ENCODE results near the gene CORT. TPM values are rescaled to one million over a fixed set of nuclear protein-coding genes. Genes with fewer than 3 reads are reported as not detected.

Gene CORT
- total RNA-seq, 1 donor from 2014 or later: not detected

GRCh38 chr1:10428984-10429383, 20.8 kb upstream of the CORT start:
- no peak for ATAC-seq
- Histone ChIP-seq H3K9me3 (no peaks in the 10 kb centered on the region), H3K4me3 (no peak overlapping the region), H3K4me1 (peaks cover 17% of the 10 kb centered on the region), H3K27me3 (ENCODE audit: low read depth) (no peaks in the 10 kb centered on the region), H3K36me3 (no peaks in the 10 kb centered on the region), H3K27ac (no peak overlapping the region)
- DNase-seq: no peak
- intact Hi-C loops (cut with DNase I): loop anchor here (10.0 kb wide), 1 partner anchor 54 kb away; no protein-coding TSS in a partner anchor
- TF ChIP-seq, protein P1, sequence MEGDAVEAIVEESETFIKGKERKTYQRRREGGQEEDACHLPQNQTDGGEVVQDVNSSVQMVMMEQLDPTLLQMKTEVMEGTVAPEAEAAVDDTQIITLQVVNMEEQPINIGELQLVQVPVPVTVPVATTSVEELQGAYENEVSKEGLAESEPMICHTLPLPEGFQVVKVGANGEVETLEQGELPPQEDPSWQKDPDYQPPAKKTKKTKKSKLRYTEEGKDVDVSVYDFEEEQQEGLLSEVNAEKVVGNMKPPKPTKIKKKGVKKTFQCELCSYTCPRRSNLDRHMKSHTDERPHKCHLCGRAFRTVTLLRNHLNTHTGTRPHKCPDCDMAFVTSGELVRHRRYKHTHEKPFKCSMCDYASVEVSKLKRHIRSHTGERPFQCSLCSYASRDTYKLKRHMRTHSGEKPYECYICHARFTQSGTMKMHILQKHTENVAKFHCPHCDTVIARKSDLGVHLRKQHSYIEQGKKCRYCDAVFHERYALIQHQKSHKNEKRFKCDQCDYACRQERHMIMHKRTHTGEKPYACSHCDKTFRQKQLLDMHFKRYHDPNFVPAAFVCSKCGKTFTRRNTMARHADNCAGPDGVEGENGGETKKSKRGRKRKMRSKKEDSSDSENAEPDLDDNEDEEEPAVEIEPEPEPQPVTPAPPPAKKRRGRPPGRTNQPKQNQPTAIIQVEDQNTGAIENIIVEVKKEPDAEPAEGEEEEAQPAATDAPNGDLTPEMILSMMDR (IDR thresholded peaks at IDR 0.05): no peak

GRCh38 chr1:10429868-10430215, 20.0 kb upstream of the CORT start:
- DNase-seq (no peak), ATAC-seq (peak; percentile 2 to 5)
- no peaks in the 10 kb centered on the region for H3K27me3 ChIP-seq (ENCODE audit: low read depth)
- H3K4me1 ChIP-seq: peaks cover 17% of the 10 kb centered on the region
- H3K36me3 ChIP-seq: no peaks in the 10 kb centered on the region
- no peaks in the 10 kb centered on the region for H3K9me3 ChIP-seq
- intact Hi-C loops (cut with DNase I): loop anchor here (10.0 kb wide), 1 partner anchor 55 kb away; no protein-coding TSS in a partner anchor
- TF ChIP-seq, protein P1 (IDR thresholded peaks at IDR 0.05): no peak
- H3K4me3 ChIP-seq: peak overlapping the region; percentile 87
- peak overlapping the region; percentile 70 for H3K27ac ChIP-seq

DNA sequence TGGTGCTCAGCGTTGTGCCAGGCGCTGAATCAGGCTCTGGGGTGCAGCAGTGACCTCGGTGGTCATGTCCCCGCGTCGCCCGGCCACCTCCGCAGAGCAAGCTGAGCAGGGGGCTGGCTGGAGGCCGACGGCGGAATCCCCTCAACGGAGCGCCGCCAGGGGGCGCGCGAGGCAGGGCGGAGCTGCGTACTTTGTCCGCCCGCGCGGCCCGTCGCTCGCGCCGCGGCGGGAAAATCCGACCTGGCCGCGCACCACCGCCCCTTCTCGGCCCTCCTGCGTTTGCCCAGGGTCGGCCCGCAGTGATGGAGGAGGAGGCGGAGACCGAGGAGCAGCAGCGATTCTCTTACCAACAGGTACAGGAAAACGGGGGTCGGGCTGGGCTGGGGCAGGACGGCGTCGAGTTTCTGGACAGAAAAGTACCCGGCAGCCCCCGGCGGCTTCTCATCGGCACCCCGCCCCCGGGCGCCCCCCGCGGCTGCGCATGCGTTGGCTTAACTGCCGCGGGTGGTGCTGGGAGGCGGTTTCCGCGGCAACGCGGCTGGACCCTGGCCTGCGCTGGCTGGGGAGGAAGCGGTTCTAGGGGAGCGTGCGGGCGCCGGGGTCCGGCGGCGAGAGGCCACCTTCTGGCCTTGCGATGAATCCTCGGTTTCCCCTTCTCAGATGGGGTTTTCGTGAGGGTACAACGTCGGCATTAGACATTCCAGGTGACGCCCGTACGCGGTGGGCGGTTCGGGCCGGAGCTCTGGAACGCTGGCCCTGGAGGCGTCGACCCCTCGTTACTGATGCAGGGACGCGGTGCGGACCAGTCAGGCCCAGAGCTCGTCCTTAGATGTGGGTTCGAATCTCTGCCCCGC, 19.4 kb upstream of the CORT start, which contains the start of gene CENPS:
Gene CENPS, plus strand, starts transcription at position 218 of the 854 bp plus-strand sequence. Its CDS starts 85 bp downstream, at position 303.
- H3K27me3 ChIP-seq (ENCODE audit: low read depth): no peaks in the 10 kb centered on the region
- peak; percentile 97 for ATAC-seq

DNA sequence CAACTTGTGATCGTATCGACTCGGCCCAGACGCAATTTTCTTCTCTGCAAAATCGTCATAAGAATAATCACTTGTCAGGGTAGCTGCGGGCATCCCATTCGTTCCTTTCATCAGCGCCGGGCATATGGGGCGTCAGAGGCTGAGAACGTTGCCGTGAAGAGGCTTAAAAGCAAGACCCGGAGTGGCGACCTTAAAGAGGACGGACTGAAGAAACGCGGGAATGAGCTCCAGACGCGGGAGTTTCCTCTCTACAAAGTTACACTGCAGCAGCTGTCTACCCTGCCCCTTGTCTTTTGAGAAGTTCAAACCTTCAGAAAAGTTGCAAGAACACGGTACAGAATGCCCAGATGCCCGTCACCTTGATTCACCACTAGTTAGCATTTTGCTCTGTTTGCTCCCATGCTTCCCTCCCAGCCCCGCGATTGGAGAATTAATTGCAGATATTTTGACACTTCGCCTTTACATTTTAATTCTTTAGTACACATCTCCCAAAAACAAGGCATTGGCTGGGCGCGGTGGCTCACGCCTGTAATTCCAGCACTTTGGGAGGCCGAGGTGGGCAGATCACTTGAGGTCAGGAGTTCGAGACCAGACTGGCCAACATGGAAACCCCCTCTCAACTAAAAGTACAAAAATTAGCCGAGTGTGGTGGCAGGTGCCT, 18.6 kb upstream of the CORT start:
- Histone ChIP-seq H3K27ac (peak overlapping the region; percentile 70), H3K4me3 (peak overlapping the region; percentile 87), H3K4me1 (peaks cover 17% of the 10 kb centered on the region), H3K9me3 (no peaks in the 10 kb centered on the region), H3K36me3 (no peaks in the 10 kb centered on the region), H3K27me3 (ENCODE audit: low read depth) (no peaks in the 10 kb centered on the region)
- DNase-seq (no peak), ATAC-seq (no peak)
- intact Hi-C loops (cut with DNase I): no loop called here
- TF ChIP-seq, protein P1 (IDR thresholded peaks at IDR 0.05): no peak

More for the DNA sequence above, 19.4 kb upstream of the CORT start, which contains the start of gene CENPS:
- Histone ChIP-seq H3K27ac (peak within 1 kb of the TSS; percentile 70), H3K4me1 (peaks cover 17% of the 10 kb centered on the region), H3K9me3 (no peaks in the 10 kb centered on the region), H3K36me3 (no peaks in the 10 kb centered on the region), H3K4me3 (peak within 1 kb of the TSS; percentile 87)
- TF ChIP-seq, protein P1 (IDR thresholded peaks at IDR 0.05): peak; percentile 96
- intact Hi-C loops (cut with DNase I): no loop called here
- peak; percentile 93 for DNase-seq

DNA sequence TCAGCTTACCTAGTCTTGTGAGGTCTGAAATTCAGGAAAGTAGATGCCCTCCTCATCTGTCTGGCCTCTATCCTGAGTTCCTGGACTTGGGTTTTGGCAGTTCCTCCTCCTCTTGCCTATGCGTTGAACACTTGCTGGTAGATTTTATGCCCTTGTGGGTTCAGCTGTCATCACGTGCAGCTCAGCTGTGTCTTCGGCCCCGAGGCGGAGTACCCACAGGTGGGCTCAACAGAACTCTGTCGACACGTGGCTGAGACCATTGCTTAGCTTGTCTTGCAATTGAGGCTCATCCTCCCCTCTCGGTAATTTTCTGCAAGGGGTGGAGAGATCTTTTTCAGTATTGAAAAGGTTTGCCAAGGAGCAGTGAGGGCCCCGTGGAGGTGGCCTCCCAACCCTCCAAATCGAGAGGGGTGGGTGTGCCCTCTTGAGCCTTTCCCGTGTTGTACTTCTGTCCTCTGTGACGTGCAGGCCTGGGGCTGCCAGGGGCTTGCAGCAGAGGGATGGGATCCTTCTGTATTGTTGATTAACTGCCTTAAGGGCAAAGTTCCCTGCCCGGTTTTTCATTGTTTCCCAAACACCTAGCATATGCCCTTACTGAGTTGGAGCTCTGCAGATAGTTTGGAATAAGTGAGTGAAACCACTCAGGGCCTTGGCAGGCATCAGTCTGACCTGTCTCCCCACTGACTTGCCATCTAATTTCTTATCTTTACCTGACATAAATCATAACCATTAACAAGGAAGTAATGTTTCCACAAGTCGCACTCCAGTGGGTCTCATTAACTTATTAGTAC, 16.7 kb upstream of the CORT start:
- TF ChIP-seq, protein P1 (IDR thresholded peaks at IDR 0.05): no peak
- Histone ChIP-seq H3K27ac (no peak overlapping the region), H3K36me3 (no peaks in the 10 kb centered on the region), H3K9me3 (no peaks in the 10 kb centered on the region), H3K4me3 (no peak overlapping the region), H3K27me3 (ENCODE audit: low read depth) (no peaks in the 10 kb centered on the region), H3K4me1 (peaks cover 17% of the 10 kb centered on the region)
- intact Hi-C loops (cut with DNase I): no loop called here
- no peak for DNase-seq
- ATAC-seq: no peak
